Measurements from ENCODE around the gene EDIL3.
A peak's percentile ranks its signal among the peaks of the same experiment; 100 is the strongest.

Gene EDIL3

GRCh38 chr5:83942155-83942554, 442.5 kb downstream of the EDIL3 start:
- TF ChIP-seq, protein P1, sequence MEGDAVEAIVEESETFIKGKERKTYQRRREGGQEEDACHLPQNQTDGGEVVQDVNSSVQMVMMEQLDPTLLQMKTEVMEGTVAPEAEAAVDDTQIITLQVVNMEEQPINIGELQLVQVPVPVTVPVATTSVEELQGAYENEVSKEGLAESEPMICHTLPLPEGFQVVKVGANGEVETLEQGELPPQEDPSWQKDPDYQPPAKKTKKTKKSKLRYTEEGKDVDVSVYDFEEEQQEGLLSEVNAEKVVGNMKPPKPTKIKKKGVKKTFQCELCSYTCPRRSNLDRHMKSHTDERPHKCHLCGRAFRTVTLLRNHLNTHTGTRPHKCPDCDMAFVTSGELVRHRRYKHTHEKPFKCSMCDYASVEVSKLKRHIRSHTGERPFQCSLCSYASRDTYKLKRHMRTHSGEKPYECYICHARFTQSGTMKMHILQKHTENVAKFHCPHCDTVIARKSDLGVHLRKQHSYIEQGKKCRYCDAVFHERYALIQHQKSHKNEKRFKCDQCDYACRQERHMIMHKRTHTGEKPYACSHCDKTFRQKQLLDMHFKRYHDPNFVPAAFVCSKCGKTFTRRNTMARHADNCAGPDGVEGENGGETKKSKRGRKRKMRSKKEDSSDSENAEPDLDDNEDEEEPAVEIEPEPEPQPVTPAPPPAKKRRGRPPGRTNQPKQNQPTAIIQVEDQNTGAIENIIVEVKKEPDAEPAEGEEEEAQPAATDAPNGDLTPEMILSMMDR (IDR thresholded peaks at IDR 0.05; ENCODE audit: control extremely low read depth, extremely low read depth, low read depth, missing control alignments): no peak
- DNase-seq (ENCODE audit: extremely low spot score): no peak
- CTCF ChIA-PET: interaction anchor here (1.0 kb wide), 1 partner anchor 15 kb away, joined by 10 read pairs; no protein-coding TSS in a partner anchor
- POLR2A ChIA-PET: no interaction called here

- CTCF ChIA-PET: interaction anchor here (1.1 to 1.2 kb wide), 2 partner anchors 9 to 15 kb away, joined by 3 to 7 read pairs; no protein-coding TSS in a partner anchor
- POLR2A ChIA-PET: no interaction called here
- no peak for DNase-seq (ENCODE audit: extremely low spot score)
- TF ChIP-seq, protein P1 (IDR thresholded peaks at IDR 0.05; ENCODE audit: control extremely low read depth, extremely low read depth, low read depth, missing control alignments): no peak
Observed at GRCh38 chr5:83937837-83938236, 446.8 kb downstream of the EDIL3 start.

DNA sequence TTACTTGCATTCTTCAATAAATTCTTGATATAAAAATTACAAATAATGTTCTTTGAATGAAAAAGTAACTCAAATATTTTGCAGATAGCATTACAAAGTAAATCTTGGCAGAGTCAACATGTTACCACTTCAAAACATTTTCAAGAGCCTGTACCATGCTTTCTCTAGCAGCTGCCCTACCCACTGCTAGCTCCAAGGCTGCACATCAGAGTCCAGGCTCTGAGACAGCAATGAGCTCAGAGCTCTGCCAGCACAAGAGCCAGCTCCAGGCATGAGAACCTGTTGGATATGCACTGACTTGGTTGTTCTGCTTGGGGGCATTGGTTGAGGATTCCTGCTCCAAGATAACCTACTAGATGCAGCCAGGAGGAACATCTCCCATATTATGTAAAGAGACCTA, 452.7 kb downstream of the EDIL3 start:
- POLR2A ChIA-PET: no interaction called here
- no peak for DNase-seq (ENCODE audit: extremely low spot score)
- TF ChIP-seq, protein P1 (IDR thresholded peaks at IDR 0.05; ENCODE audit: control extremely low read depth, extremely low read depth, low read depth, missing control alignments): no peak
- CTCF ChIA-PET: interaction anchor here (1.0 to 1.5 kb wide), 3 partner anchors 9 to 36 kb away, joined by 3 to 5 read pairs (median 3); no protein-coding TSS in a partner anchor

GRCh38 chr5:83927140-83927733, 457.4 kb downstream of the EDIL3 start:
- TF ChIP-seq, protein P1 (IDR thresholded peaks at IDR 0.05; ENCODE audit: control extremely low read depth, extremely low read depth, low read depth, missing control alignments): peak; percentile 77
- ChIA-PET POLR2A (no interaction called here), CTCF (interaction anchor here (0.7 to 7.2 kb wide), 26 partner anchors 8 to 443 kb away, joined by 3 to 64 read pairs (median 4); no protein-coding TSS in a partner anchor)
- DNase-seq (ENCODE audit: extremely low spot score): peak; percentile 15

DNA sequence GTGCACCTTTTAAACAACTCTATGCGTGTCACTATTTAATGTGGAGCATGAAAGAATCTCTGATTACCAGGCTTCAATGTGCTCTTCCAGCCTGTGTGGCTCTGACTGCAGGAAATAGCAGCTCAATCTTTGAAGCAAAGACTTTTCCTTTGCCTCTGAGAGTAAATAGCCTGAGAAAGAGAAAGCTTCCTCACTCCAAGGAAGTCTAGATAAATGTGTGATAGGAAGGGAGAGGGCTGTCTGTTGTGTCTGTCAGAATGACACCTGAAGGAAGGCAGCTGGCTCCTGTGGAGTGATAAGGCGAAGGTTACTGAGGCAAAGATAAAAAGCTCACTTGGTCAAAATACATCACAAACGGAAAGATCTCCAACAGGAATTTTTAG, 458.7 kb downstream of the EDIL3 start:
- ChIA-PET CTCF (interaction anchor here (1.4 to 7.2 kb wide), 9 partner anchors 10 to 115 kb away, joined by 4 to 64 read pairs (median 6); no protein-coding TSS in a partner anchor), POLR2A (no interaction called here)

DNA sequence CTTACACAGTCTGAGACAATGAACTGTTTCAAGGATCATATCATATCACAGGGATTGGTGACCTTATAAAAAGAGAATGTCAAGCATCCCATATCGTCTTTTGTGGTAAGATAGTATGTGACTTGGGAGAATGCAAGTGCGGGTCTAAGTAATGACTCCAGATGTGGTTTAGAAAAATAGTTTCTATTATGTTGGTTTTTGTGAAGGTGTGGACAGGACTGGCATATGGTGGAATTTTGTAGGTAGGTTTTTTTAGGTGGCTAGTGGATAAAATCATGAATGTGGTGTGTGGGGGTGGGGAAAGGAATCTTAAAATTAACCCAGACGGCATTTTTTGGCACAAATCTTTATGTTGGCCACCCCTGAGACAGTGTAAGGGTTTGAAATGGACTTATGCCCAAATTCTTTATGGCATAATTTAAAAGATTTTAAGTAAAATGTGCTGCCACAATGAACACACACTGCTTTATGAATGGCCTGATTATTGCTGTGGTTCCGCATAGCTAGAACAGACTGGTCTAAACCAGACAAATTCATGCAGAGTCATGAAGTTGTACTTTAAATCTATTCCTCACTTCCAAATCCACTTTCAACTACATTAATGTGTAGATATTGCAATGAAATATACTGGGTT, 459.2 kb downstream of the EDIL3 start:
- CTCF ChIA-PET: interaction anchor here (1.3 to 7.2 kb wide), 5 partner anchors 12 to 27 kb away, joined by 3 to 64 read pairs (median 5); no protein-coding TSS in a partner anchor
- POLR2A ChIA-PET: no interaction called here
- no peak for DNase-seq (ENCODE audit: extremely low spot score)
- TF ChIP-seq, protein P1 (IDR thresholded peaks at IDR 0.05; ENCODE audit: control extremely low read depth, extremely low read depth, low read depth, missing control alignments): no peak

More for the DNA sequence above, 458.7 kb downstream of the EDIL3 start:
- TF ChIP-seq, protein P1 (IDR thresholded peaks at IDR 0.05; ENCODE audit: control extremely low read depth, extremely low read depth, low read depth, missing control alignments): no peak
- DNase-seq (ENCODE audit: extremely low spot score): no peak
